AG09319 (cell line): ENCODE measurements around the gene RASGRF2.
"Not testable (repeated sequence)": the region's sequence is repeated elsewhere in the genome, so short reads cannot be mapped to it uniquely, and the experiment has no call there.

Source experiments
- DNase-seq: peaks from one replicate; pipeline ENCODE4 v3.0.0-alpha.2; 2010; ENCODE audit warnings: low read depth; ENCODE audit errors: extremely low read depth
- TF ChIP-seq, protein P1 (sequence below): IDR thresholded peaks from 2 replicates; pipeline ENCODE4 v1.5.1; 2011; ENCODE audit warnings: low read depth, mild to moderate bottlenecking, inconsistent platforms, low read length, moderate library complexity

The RASGRF2 gene

DNA sequence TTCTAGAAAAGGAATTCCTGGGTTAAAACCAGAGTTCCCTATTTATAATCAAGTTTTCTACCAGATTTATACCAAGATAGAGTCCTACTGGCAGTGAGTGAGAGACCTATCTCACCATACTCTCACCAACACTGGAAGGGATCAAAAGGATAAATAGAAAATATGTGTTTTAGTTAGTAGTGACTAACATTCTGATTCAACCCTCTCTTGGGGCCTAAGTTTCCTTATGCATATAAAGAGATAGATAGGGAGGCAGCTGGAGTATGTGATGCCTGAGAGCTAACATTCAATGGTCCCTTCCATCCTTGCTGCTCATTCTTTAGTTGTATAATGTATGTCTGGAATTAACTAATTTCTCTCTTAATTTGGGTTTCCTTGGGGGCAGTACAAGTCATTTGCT lies 304.9 kb downstream of the RASGRF2 start:
- no peak for DNase-seq
- TF ChIP-seq, protein P1, sequence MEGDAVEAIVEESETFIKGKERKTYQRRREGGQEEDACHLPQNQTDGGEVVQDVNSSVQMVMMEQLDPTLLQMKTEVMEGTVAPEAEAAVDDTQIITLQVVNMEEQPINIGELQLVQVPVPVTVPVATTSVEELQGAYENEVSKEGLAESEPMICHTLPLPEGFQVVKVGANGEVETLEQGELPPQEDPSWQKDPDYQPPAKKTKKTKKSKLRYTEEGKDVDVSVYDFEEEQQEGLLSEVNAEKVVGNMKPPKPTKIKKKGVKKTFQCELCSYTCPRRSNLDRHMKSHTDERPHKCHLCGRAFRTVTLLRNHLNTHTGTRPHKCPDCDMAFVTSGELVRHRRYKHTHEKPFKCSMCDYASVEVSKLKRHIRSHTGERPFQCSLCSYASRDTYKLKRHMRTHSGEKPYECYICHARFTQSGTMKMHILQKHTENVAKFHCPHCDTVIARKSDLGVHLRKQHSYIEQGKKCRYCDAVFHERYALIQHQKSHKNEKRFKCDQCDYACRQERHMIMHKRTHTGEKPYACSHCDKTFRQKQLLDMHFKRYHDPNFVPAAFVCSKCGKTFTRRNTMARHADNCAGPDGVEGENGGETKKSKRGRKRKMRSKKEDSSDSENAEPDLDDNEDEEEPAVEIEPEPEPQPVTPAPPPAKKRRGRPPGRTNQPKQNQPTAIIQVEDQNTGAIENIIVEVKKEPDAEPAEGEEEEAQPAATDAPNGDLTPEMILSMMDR, result no peak

- TF ChIP-seq, protein P1, result no peak
- DNase-seq, result peak; percentile 37
Observed at GRCh38 chr5:81268521-81269196, 308.5 kb downstream of the RASGRF2 start.

DNA sequence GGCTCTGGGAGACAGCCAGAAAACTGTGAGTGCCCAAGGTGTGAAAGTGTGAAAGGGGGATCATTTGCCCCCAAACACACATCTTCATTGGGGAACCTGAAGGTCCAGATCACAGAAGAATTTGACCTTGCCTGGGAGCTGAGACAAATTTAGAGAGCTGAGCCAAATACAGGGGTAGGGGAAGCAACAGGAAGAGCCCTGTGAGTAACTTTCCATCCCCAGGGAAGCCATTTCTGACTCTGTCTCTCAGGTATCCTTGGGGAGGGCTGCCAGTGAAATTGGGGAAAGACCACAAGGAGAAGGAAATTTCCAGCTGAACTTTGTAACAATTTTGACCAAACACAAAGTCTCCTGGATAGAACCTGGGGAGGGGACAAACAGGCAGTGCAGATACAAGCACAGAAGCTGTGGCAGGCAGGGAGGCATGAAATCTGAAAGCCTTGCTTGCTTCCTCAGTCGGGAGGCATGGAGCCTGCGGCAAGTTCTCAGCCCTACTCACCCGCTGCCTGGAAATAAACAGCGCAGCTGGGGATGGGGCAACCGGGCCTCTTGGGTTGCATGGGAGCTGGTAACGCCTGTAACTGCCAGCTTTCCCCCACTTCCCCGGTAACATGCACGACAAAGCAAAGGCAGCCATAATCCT lies 309.7 kb downstream of the RASGRF2 start:
- TF ChIP-seq, protein P1, result no peak
- DNase-seq, result no peak

- not testable (repeated sequence) for DNase-seq
Observed at GRCh38 chr5:81270394-81271027, 310.3 kb downstream of the RASGRF2 start.
